ENCODE measurements around the gene AR.

DNA sequence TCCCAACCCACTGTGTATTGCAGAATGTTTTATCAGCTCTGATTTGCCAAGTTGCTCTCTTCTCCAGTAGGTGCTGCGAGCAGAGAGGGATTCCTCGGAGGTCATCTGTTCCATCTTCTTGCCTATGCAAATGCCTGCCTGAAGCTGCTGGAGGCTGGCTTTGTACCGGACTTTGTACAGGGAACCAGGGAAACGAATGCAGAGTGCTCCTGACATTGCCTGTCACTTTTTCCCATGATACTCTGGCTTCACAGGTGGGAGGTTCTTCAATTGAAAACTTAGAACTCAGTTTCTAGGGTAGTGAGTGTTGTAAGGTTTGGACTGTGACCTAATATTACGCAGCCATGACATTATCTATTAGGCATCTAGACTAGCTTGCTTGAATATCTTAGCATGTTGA lies 24.9 kb downstream of the AR start:
- no peak for TF ChIP-seq POLR2A (IDR thresholded peaks at IDR 0.05; ENCODE audit: low read depth, low read length)
- no peak for TF ChIP-seq PAX5 (IDR thresholded peaks at IDR 0.05; ENCODE audit: insufficient read depth, low read length, severe bottlenecking)
- TF ChIP-seq TAF1 (IDR thresholded peaks at IDR 0.05; ENCODE audit: low read depth, low read length) = no peak
